HTR-8/SVneo (cell line): ENCODE results near the gene RNPS1.
"Not testable (repeated sequence)": the region's sequence is repeated elsewhere in the genome, so short reads cannot be mapped to it uniquely, and the experiment has no call there.

Source experiments
- DNase-seq: peaks from one replicate; pipeline ENCODE4 v3.0.0; 2011; ENCODE audit warnings: low spot score, mixed read lengths; ENCODE audit not compliant: insufficient read length
- FAIRE-seq: peaks from 2 replicates; lab custom pipeline; 2011; peaks lifted over from hg19 to GRCh38; lab: Jason Lieb, UNC

Gene RNPS1

DNA sequence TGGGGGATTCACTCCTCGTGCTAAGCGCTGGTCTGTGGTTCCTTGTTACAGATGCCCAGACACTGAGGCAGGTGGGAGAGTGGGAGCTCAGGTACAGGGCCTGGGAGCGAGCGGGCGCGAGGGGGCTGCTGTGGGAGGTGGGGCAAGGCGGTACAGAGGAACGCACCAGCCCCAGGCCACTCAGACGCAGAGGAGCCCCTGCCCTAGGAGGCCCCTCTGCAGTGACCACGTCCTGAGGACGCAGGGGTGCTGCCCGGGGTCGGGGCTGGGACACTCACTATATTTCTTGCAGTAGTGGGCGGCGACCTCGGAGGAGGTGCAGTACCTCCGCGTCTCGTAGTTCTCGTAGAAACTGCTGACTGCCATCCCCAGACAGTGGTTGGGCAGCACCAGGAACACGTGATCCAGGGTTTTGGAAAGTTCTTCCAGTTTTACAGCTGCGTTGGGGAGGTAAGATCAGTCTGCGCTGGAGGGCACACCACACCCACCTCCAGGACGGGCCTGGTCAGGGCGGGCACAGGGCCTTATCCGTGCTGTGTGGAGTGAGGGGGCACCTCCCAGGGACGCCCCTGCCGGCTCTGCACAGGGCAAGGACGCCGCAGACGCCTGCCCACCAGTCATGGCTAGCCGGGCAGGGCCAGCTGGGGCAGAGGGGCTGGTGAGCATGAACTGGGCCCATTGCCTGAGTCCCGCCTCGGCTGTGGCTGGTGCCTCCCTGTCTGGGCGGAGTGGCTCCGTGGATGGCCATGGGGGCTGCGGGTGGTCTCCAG, 16.3 kb upstream of the RNPS1 start:
- DNase-seq: no peak
- no peak for FAIRE-seq

DNA sequence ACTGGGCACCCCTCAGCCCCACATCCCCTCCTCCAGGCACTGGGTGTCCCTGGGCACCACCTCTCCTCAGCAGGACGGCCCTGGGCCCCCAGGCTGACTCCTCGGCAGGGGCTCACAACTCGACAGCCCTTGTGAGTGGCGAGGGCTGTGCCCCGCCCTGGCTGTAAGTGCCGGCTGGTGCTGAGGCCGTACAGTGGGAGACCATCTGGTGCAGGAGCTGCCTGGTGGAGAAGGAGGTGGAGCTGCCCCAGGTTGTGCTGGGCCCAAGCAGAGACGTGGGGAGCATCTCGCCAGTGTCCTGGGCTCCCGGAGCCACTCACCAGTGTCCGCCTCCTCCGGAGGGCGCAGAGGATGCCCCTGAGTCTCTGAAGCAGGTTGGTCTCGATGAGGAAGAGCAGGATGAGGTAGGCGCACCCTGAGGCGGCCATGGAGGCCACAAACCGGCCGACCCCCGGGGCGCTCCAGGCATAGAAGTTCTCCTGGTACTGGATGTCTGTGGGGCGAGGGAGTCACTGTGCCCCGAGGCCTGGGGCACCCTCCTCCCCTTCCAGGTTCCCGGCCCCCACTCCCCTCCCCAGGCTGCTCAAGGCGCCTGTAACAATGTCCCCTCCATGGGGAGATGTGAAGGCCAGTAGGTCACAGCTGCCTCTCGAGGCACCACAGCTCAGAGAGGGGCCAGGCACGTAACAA, 15.1 kb upstream of the RNPS1 start:
- DNase-seq (no peak), FAIRE-seq (no peak)

DNA sequence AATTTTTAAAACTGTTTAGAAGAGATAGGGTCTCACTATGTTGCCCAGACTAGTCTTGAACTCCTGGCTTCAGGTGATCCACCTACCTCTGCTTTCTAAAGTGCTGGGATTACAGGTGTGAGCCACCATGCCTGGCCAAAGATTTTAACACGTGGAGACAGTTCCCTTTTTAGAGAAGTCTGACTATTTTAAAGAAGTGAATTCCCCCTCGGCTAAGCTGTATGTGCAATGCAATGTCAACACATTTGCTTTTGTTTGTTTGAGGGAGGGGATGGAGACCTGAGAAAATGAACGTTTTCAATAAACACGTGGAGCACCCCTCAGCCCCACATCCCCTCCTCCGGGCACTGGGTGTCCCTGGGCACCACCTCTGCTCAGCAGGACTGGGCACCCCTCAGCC, 14.3 kb upstream of the RNPS1 start:
- DNase-seq (no peak), FAIRE-seq (no peak)

DNA sequence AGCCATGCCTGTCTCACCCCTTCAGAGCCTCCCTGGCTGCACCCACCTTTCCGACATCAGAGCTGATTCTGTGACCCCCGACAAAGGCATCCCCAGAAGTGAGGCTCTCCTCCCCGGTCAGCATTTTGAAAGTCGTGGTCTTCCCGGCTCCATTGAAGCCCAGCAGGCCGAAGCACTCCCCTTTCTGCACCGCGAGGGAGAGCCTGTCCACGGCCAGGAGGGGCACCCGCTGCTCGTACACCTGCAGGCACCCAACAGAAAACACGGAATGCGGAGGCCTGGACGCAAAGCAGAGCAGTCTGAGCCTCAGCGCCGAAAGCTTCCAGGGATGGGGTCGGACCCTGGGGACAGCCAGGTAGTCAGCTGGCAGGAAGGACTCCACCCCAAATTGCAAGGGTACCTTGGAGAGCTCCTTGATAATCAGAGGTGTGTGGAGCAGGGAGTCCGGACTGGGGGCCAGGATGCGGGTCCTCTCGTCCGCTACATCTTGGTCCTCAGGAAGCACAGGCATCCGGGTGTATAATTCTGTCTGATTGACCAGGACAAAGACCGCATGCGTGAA, 13.1 kb upstream of the RNPS1 start:
- FAIRE-seq (no peak), DNase-seq (no peak)

DNA sequence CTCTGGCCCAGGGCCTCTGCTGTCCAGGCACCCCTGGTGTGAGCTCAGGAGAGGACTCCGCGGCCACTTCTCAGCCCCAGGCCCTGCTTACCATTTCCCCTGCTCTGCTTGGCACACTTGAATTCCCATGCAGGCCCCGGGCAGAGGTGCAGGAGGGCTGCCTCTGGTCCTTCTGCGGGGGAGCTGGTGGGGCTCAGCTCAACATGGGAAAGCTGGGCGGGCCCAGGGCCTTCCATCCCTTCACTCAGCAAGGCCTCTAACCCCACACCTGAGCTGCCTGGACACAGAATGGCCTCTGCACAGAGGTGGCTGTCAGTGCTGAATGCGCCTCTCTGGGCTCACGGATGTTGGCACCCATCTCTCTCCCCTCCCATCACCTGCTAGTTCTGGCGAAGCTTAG, 12.5 kb upstream of the RNPS1 start:
- DNase-seq (no peak), FAIRE-seq (no peak)

DNA sequence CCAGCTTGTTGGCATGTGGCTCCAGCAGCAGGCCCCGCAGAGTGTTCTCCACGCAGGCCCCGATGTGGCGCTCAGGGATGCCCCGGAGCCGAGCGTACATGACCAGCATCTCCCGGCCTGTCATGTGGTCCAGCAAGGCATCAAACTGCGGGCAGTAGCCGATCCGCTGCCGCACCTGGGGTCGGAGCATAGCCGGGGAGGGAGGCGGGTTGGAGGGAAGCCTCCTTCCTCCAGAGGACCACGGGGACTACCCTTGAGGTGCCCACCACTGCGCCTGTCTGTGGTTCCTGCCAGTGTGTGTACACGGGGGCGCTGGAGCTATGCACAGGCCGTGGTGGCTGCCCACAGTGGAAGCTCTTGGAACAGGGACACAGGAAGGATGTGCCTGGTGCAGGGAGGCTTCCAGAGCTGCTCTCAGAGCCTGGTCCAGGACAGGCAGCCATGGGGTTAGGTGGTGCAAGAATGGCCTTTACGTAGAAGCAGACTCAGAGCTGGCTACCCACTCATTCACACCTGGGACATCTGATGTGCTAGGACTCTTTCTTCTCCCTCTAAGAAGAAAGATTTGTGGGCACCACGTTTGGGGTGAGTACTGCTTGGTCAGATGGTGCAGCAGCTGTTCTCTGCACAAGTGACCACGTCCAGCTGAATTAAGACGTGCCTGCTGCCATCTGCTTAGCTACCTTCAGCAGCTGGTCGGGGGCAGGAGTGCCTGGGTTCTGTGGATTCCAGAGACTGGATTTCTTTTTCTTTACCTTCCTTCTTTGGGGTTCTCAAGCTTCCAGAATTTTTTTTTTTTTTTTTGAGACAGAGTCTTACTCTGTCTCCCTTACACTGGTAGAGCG, 11.3 kb upstream of the RNPS1 start:
- DNase-seq (no peak), FAIRE-seq (no peak)

DNA sequence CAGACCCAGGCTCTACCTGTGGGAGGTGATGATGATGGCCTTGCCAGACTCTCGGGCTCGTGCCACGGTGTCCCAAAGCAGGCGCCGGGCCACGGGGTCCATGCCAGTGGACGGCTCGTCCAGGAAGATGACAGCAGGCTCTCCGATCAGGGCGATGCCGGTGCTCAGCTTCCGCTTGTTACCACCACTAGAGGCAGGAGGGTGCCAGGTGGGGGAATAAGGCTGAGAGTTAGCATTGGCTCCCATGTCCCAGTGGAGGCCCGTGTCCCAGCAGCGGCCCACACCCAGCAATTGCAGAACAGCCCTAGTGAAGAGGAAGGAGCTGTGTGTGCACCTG, 10.3 kb upstream of the RNPS1 start:
- DNase-seq (no peak), FAIRE-seq (no peak)

DNA sequence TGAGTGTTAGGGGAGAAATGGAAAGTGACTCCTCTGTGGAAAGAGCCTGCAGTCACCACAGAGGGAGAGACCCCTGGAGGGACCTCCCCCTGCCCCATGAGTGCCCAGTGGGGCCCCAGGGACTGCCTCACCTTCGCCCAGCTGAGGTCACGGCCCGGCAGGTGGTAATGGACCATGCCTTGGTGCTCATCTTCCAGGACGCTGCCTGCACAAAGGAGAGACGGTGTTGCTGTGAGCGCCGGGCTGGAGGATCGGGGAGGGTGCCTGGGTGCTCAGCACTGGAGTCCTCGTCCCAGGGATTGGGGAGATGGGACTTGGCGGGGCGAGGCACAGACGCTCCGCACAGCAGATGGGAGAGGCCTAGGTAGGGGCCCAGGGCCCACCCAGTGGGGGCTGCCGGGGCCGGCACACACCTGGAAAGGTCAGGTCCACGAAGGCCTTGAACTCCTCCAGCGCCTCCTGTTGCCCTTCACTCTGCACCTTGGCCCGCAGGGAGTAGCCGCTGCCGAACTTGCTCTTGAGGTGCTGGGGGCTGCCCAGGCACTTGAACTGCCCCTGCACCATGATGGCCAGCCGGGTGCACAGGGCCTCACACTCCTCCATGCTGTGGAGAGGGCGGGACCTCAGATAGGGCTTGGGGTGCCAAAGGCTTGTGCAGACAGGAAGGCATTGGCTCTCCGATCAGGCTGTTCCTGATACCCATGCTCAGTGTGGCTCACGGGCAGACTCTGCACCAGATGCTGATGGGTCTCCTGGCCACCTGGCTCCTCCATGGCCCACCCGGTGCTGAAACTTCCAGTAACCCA, 9.7 kb upstream of the RNPS1 start:
- FAIRE-seq: no peak
- no peak for DNase-seq

DNA sequence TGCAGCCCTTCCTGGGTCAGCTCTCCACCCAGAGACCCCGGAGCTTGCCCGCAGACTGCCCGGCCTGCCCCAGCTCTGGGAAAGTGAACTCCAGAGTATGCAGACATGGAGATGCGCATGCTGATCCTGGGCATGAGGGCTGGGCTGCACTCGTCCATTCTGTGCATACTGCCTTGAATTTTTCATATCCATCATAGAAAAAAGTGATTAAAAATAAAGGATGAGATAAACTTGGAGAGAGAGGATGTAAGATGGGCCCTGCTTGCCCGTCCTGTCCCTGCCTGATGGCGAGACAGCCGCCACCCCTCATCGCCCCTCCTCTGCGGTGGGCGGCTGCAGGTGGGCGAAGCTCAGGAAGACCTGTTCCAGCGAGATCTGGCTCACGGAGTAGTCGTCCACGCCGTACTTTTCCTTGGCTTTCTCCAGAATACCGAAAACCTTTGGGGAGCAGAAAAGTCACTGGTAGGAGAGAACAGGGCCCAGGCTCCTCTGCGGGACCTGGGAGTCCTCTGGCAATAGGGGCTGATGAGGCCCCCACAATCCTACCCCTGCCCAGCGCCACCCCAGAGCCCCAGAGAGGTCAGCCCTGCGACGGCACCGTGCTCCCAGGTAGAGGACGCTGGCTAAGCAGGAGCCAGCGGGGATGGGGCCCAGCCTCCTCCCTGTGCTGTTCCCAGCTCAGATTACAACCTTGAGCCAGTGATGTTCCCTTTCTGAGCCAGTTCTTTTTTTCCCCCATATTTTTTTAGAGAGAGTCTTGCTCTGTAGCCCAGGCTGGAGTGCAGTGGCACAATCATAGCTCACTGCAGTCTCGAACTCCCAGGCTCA, 8.7 kb upstream of the RNPS1 start:
- FAIRE-seq: no peak

DNA sequence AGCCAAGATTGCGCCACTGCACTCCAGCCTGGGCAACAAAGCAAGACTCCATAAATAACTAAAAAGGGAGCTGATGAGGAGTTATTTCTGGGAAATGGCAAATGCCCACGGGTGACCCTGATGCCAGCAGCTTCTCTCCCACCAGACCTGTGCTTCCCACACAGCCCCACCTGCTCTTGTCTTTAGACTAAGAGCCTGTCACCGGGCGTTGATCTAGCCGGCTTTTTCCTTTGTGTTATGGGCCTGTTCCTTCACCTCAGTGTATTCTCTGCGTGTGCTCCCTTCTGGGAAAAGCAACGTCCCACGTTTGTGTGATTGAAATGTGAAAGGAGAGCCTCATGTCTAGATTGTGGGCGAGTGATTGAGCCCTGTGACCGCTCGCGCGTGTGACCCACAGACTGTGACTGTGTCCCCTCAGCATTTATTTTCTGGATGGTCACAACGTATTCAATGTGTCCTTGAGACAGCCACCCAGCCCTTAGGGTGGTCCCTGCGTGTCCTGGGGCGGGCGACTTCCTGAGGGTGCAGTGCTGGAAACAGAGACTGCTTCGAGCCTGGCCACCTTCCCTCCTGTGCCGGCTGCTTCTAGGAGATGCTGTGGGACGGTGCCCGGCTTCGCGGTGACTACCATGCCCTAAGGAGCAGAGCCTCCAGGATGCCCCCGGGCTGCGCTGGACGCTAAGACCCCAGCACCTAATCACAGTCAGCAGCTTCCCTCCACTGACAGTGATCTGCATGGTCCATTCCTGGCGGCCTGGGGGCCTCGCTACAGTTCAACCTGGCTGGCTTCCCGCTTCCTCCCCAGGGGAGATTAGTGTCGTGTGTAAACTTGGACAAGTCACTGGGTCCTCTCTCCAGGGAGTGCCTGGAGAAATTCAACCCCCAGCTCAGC, 7.8 kb upstream of the RNPS1 start:
- no peak for DNase-seq
- FAIRE-seq: no peak

More for the DNA sequence above, 8.7 kb upstream of the RNPS1 start:
- DNase-seq: no peak

DNA sequence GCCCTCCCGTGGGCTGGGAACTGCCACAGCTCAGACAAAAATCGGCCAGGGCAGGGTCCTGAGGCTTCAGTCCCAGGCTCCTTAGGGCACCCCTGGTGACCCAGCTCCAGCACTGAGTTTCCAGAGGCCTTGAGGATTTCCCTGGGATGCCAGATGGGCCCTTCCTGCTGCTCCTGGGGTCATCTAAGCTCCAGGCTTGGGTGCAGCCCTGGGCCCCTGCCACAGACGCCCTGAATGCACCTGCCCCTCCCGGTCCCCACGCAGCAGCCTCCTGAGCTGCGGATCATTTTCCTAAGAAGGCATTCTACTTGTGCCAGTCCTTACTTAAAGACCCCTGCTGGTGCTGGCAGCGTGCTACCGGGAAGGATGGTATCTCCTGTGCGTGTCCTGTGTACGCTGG, 6.0 kb upstream of the RNPS1 start:
- FAIRE-seq: no peak
- no peak for DNase-seq

DNA sequence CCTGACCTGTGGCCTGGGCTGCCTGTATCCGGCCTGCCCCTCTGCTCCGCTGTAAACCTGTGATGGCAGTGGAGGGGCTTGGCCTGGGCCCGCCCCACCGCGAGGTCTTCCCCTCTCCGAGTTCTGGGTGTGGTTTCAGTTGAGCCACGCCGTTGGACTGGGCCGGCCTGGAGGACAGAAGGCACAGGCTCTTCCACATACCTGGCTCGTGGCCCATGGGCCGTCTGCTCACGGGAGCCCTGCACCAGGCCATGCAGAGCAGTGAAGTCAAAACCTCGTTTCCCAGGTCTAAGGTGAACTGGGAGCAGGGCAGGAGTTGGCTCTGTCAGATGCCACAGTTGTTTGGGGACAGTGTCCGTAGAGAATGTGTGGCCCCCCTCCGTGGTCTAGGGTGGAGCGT, 5.6 kb upstream of the RNPS1 start:
- DNase-seq (no peak), FAIRE-seq (no peak)

DNA sequence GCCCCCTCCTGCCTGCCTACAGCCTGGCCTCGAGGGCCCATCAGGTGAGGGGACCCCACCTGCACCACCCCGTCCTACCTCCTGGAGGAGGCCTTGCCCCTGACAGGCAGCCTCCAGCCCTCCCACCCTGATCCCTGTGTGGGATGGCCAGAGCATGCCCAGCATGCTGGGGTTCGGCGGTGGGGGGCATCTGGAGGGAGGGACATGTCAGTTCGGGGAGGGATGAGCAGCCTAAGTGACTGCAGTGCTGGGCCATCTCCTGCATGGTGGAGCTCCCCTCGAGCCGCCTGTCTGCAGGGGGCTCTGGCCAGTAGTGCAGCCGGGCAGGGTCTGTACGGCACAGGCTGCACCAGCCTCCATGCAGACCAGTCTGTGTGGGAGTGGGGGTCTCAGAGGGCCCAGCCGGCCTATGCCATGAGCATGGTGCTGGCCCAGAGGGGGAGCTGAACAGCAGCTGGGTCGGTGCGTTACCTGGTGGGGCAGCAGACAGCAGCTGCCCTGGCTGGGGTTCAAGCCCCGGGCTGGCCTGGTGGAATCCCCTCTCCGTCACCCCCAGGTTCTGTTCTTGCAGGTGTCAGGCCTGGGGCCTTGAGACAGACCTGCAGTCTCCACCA, 4.0 kb upstream of the RNPS1 start:
- DNase-seq: no peak
- FAIRE-seq: no peak

DNA sequence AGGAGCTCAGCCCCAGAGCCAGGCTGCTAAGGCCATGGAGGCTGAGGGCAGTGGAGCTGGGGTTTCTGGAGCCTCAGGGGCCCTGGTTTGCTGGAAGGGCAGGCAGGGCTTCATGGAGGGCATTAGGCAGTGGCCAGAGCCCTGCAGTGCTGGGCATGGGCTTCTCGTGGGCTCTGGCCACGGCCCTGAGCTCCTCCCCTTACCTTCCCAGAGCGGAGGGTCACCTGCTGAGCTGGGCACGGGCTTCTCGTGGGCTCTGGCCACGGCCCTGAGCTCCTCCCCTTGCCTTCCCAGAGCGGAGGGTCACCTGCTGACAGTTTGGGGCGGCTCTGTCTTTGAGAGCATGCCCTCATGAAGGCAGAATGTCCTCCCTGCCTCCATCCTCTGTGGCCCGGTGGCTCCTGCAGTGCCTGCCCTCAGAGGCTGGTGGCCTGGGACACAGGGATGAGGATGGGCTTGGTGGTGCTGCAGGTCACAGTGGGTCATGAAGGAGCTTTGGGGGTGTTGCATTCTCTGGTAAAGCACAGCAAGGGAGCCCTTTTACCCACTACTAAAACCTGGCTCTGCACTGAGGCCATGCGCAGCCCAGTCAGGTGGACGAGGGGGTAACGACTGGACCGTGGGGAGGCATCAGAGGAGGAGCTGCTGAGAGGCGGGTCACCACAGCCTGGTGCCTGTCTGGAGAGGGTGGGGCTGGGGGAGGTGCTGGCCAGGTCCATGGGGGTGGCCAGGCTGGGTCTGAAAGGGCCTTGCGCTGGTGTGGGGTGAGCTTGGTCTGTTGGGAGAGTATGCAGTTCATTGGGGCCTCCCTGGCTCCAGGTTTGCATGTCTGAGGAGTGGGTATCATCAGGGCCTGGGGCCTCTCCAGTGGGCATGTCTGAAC, 2.9 kb upstream of the RNPS1 start:
- FAIRE-seq (no peak), DNase-seq (no peak)

DNA sequence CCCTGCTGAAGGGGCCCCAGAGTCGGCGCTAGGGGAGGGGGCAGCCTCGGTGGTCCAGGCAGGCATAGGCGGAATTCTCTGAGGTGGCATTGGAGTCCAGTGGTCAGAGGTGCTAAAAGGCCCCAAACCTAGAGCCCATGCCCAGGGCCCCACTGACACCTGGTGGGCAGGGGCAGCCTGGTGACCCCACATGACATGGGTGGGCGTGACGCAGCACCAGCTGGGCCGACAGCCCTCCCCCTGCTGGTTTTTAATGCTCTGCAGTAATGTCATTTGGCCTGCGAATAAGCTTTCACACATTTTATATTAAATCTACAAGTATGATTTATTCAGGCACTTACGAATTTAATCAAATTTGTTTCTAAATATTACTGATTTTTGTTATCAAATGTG, 2.1 kb upstream of the RNPS1 start:
- no peak for FAIRE-seq
- no peak for DNase-seq

DNA sequence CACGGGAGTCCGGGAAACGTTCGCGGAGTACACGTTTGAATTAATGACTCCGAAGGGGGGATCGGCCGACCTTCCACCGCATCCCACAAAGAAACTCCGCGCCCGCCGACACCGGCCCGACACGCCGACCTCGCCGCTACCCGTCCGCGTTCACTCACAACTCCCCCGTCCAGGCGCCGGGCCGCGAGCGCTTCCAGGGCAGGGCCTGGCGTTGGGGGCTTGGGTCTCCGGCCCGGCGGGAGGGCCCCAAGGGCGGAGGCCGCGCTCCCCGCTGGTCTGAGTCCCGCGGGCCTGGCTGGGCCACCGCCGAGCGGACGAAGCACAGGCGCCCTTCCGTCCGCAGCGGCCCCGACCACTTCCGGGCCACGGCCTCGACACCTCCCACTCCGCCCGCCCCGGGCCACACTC, 417 bp downstream of the RNPS1 start:
- FAIRE-seq: not testable (repeated sequence)

DNA sequence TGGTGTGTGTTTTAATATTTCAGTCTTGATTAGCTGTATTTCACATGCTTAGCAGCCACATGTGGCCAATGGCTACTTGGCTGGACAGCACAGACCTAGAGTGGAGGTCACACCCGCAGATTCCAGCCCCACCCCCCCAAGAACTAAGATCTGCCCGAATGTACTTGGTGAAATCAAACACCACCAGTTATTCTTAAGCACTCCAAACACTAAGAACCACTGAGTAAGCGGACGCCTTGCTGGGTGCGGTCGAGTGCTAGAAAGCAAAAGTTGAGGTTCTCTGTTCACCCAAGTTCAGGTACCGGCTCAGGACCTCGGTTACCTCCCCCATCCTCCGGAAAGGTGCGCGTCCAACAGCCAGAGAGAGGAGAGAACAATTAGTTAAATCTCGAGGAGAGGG, 1.0 kb downstream of the RNPS1 start:
- not testable (repeated sequence) for FAIRE-seq, DNase-seq

More for the DNA sequence above, 417 bp downstream of the RNPS1 start:
- DNase-seq: not testable (repeated sequence)
